ENCODE results near the gene FOCAD.
A peak's percentile ranks its signal among the peaks of the same experiment; 100 is the strongest.
"Not testable (repeated sequence)": the region's sequence is repeated elsewhere in the genome, so short reads cannot be mapped to it uniquely, and the experiment has no call there.

FOCAD gene

DNA sequence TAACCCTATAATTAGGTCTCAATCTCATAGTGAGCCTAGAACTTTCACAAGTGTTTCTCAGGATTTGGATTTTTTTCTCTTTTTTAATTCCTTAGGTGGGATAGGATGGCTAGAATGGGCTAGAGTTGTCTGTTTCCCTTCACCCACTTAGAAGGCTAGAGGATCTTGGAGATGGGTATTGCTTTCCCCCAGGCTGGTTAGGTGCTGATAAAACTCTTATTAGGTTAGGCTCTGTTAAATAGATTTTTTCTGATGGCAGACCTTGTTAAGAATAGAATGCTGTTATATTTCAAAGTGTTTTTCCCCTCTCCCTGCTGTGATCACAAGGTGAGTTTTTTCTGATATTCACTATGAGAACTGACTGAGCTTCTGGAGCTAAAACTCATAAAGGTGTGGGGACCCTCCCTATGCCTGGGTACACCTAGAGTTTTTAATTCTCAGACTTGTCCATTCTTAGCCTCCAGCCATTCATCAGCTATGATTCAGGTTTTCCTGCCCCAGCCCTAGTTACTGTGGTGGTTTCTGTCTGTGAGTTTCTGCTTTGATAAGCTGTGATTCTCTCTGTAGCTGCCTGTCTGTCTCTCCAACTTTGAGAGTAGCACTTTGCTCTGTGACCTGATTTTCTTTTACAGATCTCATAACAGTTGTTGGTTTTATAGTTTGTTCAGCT, 215.0 kb downstream of the FOCAD start:
- no peak for DNase-seq

DNA sequence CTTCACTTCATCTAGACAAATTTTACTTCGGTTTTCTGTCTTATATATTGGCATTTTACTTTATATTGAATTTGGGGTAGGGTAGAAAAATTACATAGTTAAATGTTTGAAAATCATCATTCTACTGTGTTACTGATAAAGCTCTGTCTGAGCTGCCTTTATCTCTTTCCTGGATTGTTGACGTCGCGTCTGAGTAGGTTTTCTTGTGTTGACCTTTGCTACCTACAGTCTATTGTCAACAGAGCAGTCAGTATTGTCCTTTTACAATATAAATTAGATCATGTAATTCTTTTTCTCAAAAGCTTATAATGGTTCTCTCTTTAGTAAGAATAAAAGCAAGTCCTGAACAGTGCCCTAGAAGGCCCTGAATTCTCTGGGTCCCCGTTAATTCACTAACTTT, 219.2 kb downstream of the FOCAD start:
- DNase-seq = no peak

DNA sequence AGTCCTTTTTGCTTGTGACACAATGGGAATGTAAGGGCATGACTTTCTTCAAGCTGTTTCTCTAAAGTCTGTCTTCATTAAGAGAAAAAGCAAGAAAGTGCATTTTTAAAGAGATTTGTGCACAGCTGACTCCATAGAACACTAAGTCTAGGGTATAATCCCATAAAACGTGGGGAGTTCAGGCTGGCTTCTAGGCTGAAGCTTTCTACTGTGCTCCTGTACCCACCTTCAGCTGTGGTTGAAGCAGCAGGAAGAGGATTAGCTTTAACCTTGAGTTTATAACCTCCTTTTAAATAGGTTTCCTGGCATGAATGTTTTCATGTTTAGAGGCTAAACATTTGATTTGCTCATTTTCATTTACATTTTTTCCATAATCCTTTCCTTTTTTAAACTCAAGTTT, 220.9 kb downstream of the FOCAD start:
- DNase-seq = no peak

DNA sequence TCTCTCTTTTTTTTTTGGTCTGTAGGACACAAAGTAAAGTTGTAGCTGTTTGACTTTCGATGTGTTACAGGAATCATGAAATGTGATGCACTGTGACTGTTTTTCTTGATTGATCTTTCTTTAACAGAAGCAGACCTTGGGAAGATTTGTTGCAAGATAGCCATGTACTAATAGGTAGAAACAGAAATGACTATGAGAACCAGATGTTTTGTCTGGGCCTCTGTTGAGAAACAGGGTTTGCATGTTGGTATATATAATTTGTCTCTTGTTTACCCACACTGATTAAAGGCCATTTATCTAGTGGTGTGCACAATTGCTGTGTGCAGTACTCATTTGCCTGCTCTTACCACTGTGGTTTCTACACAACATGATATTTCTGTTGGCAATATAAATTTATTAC, 222.3 kb downstream of the FOCAD start:
- no peak for DNase-seq

DNA sequence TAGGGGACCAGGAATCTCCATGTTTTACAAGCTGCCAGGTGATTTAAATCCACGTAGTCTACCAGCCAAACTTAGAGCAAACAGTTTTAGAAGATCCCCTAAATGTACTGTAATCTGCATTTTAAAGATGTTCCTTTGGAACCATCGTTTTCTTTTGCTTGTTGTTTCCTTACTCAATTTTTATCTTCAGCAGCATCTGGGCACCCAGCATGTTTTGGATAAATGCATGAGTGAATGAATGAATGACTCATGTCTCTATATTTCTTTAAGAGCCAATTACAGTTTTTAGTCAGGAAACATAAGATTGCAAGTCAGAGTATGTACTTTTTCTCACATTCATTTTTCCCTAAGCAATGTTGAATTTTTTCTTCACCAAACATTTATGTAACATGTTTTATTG, 224.4 kb downstream of the FOCAD start:
- DNase-seq = no peak

DNA sequence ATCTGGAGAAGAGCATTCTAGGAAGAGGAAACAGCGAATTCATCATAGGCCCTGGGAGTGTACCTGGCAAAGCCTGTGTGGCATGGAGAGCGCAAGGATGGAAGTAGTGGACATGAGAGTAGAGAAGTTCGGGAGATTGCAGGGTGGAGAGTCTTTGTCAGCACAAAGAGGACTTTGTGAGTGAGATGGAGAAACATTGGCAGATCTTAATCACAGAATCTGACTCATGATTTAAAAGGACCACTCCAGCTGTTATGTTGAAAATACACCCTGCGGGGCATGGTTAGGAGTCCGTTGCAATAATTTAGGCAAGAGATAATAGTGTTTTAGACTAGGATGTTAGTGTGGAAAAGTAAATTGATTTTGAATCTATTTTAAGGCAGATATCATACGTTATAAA, 230.5 kb downstream of the FOCAD start:
- DNase-seq = no peak

DNA sequence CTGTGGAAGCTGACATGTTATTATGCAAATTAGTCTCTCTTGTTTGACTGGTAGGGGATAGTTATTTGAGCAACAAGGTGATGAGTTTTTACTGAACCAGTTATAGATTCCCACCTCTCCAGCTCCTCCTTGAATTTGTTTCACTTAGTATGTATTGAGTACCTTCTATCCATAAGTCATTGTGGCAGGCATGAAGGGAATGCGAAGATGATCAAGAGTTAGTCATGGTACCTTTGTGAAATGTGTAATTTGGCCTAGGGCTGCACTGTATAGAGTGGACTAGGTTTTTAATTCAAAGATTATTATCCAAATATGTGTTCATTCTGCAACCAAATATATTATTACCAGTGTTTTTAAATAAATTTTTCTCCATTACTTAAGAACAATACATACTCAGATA, 237.3 kb downstream of the FOCAD start:
- no peak for DNase-seq

DNA sequence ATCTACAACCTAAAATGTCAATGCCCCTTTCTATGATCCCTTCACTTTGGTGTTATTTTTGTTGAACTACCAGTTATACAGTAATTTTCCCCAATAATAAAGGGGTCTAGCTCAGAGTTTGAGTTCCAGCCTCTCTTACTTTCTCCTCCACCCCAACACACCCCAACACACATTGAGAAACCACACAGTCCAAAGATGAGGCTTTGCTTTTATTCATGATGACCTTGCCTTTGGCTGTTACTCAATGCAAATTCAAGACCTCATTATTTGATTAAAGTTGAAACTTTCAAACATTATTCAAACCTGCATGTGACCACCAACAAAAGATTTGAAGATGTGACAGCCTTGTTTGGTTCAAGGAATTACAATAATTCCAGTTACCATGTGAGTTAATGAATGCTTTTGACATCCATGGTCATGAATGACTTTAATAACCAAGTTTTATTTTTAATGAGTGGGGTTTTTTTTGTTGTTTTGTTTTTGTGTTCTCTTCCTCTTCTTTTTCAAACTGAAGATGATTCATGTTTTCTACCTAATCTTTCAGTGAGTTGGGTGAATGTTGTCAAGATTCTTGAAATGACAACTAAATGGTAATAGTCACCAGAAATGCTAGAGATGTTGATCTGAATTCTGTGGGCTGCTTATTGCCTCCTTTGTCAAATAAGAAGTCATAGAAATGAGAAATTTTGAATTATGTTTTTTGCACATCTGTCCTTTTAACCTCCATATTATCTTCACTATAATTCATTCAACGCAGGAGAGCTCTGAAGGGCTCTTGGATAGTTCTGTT, 241.4 kb downstream of the FOCAD start:
- DNase-seq = no peak

DNA sequence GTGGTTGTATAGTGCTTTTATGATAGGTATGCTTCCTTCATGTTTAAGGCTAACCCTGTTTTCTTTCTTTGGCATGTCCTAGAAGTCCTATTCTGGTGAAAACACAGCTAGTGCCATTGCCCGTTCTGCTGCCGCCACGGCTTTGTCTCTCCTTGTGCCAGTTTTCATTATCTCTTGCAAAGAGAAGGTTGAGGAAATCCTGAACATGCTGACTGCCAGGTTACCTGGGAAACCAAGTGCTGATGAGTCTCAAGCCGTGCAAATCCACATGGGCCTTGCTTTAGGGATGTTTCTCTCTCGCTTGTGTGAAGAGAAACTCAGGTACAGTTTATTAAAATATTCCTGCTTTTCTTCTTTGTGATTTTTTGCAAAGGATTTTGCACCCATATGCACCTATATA, 245.2 kb downstream of the FOCAD start:
- DNase-seq = no peak

DNA sequence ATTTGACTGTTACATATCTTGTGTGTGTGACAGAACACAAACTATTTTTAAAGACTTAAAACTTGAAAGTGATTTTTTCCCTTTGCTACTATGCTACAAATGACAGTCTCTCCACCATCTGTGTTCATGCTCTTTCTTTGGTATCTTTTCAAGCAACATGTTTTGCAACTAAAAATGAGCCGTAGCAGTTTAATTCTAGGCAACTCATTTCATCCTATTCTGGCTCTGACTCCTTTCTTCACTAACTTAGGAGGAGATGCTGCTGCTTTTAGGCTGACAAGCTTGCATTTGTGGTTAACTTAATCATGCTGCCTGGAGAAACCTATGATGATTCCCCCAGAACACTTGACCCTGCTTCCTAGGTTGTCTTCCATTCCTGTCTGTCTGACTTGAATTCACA, 246.8 kb downstream of the FOCAD start:
- no peak for DNase-seq

DNA sequence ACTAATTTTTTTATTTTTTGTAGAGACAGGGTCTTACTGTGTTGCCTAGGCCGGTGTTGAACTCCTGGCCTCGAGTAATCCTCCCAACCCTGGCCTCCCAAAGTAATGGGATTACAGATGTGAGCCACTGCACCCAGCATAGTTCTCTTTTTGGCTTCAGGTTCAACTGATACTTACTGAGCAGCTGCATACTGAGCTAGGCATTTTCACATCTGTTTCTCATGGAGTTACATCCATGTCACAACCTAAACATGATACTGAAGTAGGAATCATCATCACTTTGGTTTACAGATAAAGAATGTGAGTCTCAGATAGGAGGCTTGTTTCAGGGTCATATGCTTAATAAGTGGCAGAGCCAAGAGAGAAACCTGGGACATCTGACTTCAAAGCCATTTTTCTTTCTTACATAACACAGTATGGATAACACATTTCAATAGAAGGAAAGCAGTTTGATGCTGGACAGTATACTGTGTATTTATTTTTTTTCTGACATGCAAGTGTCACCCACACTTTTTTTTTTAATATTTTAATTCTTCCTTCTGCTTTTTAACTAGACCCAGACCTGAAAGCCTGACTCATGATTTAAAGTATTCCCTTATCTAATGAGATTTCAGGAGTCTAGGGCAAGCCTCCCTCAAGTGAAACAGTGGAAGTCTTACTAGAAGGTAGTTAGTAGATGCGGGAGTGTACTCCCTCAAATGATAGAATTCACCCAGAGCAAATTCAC, 256.6 kb downstream of the FOCAD start:
- no peak for DNase-seq

DNA sequence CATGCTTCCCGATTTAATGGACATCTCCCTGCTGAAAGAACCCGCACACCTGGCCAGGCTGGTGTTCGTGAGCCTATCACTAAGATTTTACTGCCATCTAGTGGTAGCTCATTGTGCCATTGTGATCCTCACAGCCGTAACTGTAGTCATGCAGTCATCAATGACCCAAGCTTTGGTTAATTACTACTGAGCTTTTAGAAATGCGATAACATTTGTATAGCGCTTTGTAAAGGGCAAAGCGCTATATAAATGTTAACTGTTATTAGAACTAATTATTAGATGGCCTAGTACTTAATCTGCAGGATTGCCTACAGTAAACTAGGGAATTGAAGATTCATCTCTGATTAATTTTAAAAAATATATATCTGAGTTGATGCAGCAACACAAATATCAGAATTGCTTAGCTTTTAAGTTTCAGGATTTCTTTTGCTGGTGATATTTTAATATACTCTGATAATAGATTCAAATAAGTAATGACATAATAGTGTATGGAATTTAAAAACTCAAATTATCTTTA, 257.2 kb downstream of the FOCAD start:
- DNase-seq = peak; percentile 30

DNA sequence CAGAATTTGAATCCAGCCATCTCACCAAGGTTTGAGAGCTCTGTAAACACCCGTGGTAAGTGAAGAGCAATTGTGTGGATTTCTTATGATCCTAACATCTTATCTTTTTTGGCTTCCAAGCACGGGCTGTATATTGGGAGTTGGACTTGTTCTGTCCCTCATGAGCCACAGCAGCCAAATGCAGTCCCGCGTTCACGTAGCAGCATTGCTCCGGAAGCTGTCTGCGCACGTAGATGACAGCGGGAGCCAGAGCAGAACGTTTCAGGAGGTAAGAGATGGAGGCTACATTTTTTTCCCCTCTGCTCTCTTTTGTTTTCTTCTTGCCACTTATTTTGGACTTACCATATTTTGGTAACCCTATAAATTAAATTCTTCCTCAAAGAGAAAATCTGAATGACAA, 260.4 kb downstream of the FOCAD start:
- no peak for DNase-seq

DNA sequence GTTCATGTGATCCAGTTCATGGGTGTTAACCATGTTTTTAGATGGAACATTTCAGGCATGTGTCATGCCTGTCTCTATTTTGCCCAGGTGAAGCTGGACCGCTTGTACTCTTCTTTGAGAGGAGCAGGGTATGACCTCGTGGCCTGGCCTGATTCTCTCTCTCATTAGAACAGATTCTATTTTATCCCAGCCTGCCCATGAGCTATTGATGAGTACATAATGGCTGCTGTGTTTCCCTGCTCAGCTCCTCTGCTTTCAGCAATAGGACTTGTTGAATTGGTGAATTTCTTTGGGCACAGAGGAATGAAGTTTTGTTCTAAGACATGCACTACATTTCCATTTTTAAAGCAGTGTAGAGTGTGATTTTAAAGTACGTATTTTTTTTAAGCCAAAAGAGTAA, 261.2 kb downstream of the FOCAD start:
- no peak for DNase-seq

DNA sequence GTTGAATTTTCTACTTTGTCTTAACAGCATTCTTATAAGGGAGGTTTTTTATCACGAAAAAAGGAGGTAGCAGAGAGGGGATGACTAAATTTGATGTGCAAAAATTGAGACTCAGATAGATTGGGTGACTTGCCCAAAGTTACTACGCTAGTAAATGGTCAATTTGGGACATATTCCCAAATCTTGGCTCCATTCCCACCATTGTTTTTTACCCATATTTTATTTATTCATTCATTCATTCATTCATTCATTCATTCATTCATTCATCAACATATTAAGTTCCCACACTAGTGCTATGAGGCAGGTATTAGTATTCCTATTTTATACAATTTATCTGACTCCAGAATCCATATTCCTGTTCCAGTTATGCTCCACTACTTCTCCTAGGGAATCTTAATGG, 261.8 kb downstream of the FOCAD start:
- DNase-seq = no peak

DNA sequence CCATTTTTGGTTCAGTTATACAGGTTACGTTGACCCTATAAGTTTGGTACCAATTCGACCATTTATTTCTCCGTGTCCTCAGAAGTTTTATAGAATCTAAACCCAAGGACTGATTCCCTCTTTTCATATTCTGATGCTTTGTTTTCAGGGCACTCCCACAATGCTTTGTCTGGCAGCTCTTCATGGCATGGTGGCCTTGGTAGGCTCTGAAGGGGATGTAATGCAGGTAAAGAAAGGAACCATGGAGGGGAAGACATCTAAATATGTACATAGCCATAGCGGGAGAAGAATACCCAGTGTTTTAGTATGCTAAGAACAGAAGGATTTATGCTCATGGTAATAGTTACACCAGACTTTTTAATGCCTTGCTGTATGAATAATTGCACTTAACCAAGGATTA, 264.6 kb downstream of the FOCAD start:
- DNase-seq = no peak

DNA sequence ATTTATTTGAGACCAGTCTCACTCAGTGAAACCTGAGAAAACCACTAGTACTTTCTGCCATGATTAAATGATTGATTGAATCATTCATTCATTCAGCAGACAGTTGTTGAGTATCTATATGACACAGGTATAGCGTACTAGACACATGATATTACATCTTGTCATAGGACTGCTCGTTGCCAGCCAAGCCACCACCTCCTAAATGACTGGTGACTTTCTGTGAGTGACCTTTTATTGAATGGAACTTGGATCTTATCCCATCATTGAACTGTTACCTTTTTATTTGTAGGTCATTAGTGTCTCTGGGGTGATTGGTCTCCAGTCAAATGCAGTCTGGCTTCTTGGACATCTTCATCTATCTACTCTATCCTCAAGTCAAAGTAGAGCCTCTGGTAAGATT, 266.6 kb downstream of the FOCAD start:
- no peak for DNase-seq

DNA sequence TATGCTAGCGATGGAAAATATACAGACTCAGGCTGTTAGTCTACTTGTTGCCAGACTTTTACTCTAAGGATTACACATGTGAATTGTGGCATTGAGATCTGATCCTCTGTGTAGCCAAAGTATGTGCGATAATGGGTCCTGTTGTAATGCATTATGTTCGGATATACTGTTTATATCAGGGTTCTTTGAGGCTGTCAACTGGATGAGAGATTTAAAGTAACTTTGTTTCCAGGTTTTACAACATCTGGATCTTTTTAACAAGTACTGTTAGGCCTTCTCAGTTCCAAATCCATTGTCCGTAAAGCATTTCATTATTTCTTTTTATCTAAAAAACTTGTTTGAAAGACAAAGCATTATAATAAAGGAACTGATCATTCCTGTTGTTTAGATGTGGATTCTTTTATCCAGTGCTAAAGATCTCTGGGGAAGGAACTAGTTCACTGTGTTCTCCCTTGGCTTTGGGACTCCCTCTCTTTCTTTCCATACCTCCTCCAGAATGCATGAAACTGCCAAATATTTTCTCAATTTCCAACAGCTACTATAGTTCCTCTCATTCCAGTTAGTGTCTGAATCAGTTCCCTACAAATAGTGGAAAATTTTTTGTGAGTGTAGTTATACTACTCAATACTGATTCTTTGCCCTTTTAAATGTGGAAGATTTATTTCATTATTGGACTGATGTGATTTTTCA, 278.6 kb downstream of the FOCAD start:
- DNase-seq = no peak

DNA sequence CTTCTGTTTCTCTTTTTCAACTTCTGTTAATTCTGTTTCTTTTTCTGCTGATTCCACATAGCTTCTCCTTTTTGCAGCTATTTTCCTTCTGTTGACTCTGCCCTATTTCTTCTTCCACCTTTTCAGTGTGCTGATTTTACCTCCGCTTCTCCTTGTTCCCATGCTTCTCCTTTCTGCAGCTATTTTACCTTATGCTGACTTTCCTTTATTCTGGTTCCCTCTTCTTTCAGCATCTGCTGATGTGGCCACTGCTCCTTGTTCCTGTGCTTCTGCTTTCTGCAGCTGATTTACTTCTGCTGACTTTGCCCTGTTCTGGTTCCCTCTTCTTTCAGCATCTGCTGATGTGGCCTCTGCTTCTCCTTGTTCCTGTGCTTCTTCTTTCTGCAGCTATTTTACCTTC, 288.6 kb downstream of the FOCAD start:
- DNase-seq = no peak

DNA sequence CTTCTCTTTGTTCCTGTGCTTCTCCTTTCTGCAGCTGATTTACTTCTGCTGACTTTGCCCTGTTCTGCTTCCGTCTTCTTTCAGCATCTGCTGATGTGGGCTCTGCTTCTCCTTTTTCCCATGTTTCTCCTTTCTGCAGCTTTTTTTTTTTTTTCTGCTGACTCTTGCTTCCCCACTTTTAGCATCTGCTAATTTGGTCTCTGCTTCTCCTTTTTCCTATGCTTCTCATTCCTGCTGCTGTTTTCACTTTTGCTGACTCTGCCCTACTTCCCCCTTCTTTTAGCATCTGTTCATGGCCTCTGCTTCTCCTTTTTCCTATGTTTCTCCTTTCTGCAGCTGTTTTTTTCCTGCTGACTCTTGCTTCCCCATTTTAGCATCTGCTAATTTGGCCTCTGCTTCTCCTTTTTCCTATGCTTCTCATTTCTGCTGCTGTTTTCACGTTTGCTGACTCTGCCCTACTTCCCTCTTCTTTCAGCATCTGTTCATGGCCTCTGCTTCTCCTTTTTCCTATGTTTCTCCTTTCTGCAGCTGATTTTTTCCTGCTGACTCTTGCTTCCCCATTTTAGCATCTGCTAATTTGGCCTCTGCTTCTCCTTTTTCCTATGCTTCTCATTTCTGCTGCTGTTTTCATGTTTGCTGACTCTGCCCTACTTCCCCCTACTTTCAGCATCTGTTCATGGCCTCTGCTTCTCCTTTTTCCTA, 289.3 kb downstream of the FOCAD start:
- not testable (repeated sequence) for DNase-seq

DNA sequence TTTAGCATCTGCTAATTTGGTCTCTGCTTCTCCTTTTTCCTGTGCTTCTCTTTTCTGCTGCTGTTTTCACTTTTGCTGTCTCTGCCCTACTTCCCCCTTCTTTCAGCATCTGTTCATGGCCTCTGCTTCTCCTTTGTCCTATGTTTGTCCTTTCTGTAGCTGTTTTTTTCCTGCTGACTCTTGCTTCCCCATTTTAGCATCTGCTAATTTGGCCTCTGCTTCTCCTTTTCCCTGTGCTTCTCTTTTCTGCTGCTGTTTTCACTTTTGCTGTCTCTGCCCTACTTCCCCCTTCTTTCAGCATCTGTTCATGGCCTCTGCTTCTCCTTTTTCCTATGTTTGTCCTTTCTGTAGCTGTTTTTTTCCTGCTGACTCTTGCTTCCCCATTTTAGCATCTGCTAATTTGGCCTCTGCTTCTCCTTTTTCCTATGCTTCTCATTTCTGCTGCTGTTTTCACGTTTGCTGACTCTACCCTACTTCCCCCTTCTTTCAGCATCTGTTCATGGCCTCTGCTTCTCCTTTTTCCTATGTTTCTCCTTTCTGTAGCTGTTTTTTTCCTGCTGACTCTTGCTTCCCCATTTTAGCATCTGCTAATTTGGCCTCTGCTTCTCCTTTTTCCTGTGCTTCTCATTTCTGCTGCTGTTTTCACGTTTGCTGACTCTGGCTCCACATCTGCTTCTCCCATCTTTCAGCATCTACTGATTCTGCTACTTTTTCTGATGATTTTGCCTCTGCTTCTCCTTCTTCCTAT, 290.3 kb downstream of the FOCAD start:
- not testable (repeated sequence) for DNase-seq

DNA sequence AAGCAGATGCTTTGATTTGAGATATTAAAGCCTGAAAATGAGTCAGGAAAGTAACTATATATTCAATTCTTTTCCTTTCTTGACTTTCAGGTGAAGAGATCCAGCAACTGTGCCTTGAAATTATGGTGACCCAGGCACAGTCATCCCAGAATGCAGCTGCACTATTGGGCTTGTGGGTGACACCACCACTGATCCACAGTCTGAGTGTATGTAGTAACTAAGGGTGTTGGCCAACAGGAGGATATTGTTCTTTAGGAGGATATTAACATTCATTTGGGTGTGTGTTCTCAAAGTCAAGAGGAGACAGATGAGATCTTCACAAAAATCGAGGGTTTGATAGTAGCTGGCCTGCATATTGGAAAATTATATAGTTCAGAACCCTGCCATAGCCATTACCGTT, 294.2 kb downstream of the FOCAD start:
- no peak for DNase-seq

Measured in DMS 273 treated with DMSO at 0.1 percent for 48 hours (cell line).